ENCODE results near the gene PAPOLG. TPM values are rescaled to one million over a fixed set of nuclear protein-coding genes. Genes with fewer than 3 reads are reported as not detected.
A peak's percentile ranks its signal among the peaks of the same experiment; 100 is the strongest.

PAPOLG gene
- total RNA-seq, 4 donors from 2014 or later: 7.7 to 32.1 (median 15.0) TPM

GRCh38 chr2:60780721-60781120, 24.7 kb downstream of the PAPOLG start:
- DNase-seq: no peak
- Histone ChIP-seq H3K4me1 (no peaks in the 10 kb centered on the region), H3K27me3 (no peaks in the 10 kb centered on the region), H3K4me3 (no peak overlapping the region), H3K27ac (no peak overlapping the region), H3K36me3 (no peaks in the 10 kb centered on the region), H3K9me3 (no peaks in the 10 kb centered on the region)
- no peak for TF ChIP-seq CTCF (IDR thresholded peaks at IDR 0.05)
- no peak for TF ChIP-seq POLR2A (IDR thresholded peaks at IDR 0.05)
- intact Hi-C loops (cut with DNase I; ENCODE audit: low total_unique reads): no loop called here

- TF ChIP-seq POLR2A (IDR thresholded peaks at IDR 0.05): no peak
- TF ChIP-seq CTCF (IDR thresholded peaks at IDR 0.05): no peak
- H3K9me3 ChIP-seq: no peaks in the 10 kb centered on the region
- H3K4me3 ChIP-seq: no peak overlapping the region
- H3K27me3 ChIP-seq: no peaks in the 10 kb centered on the region
- no peak for DNase-seq
- no peak overlapping the region for H3K27ac ChIP-seq
- no peaks in the 10 kb centered on the region for H3K36me3 ChIP-seq
- H3K4me1 ChIP-seq: no peaks in the 10 kb centered on the region
- intact Hi-C loops (cut with DNase I; ENCODE audit: low total_unique reads): no loop called here
These were observed 37.1 kb downstream of the PAPOLG start for GRCh38 chr2:60793169-60793568.

- no peaks in the 10 kb centered on the region for H3K36me3 ChIP-seq
- intact Hi-C loops (cut with DNase I; ENCODE audit: low total_unique reads): no loop called here
These were observed 38.3 kb downstream of the PAPOLG start for GRCh38 chr2:60794271-60794863.

GRCh38 chr2:60796573-60797509, 40.8 kb downstream of the PAPOLG start:
- Histone ChIP-seq H3K4me3 (no peak overlapping the region), H3K9me3 (no peaks in the 10 kb centered on the region), H3K27ac (no peak overlapping the region), H3K27me3 (no peaks in the 10 kb centered on the region), H3K36me3 (no peaks in the 10 kb centered on the region), H3K4me1 (no peaks in the 10 kb centered on the region)
- TF ChIP-seq POLR2A (IDR thresholded peaks at IDR 0.05) (no peak), CTCF (IDR thresholded peaks at IDR 0.05) (no peak)
- intact Hi-C loops (cut with DNase I; ENCODE audit: low total_unique reads): no loop called here
- DNase-seq: no peak

More at GRCh38 chr2:60794271-60794863, 38.3 kb downstream of the PAPOLG start:
- Histone ChIP-seq H3K27me3 (no peaks in the 10 kb centered on the region), H3K9me3 (no peaks in the 10 kb centered on the region), H3K4me3 (no peak overlapping the region), H3K4me1 (no peaks in the 10 kb centered on the region), H3K27ac (no peak overlapping the region)
- TF ChIP-seq POLR2A (IDR thresholded peaks at IDR 0.05) (no peak), CTCF (IDR thresholded peaks at IDR 0.05) (peak in 2 of 4 experiments; percentile 21 to 23)
- DNase-seq: no peak

- no peak for TF ChIP-seq CTCF (IDR thresholded peaks at IDR 0.05)
- TF ChIP-seq POLR2A (IDR thresholded peaks at IDR 0.05): no peak
- H3K4me1 ChIP-seq: no peaks in the 10 kb centered on the region
- no peak overlapping the region for H3K4me3 ChIP-seq
- no peak for DNase-seq
- intact Hi-C loops (cut with DNase I; ENCODE audit: low total_unique reads): no loop called here
- no peaks in the 10 kb centered on the region for H3K9me3 ChIP-seq
- no peak overlapping the region for H3K27ac ChIP-seq
- no peaks in the 10 kb centered on the region for H3K27me3 ChIP-seq
- no peaks in the 10 kb centered on the region for H3K36me3 ChIP-seq
These were observed 48.4 kb downstream of the PAPOLG start for GRCh38 chr2:60804473-60804872.
